ENCODE results near the gene CAMK2A. TPM values are rescaled to one million over a fixed set of nuclear protein-coding genes. Genes with fewer than 3 reads are reported as not detected.

The CAMK2A gene
- total and polyA plus RNA-seq, 3 donors from 2014 or later = 0.24 to 0.70 (median 0.25) TPM

DNA sequence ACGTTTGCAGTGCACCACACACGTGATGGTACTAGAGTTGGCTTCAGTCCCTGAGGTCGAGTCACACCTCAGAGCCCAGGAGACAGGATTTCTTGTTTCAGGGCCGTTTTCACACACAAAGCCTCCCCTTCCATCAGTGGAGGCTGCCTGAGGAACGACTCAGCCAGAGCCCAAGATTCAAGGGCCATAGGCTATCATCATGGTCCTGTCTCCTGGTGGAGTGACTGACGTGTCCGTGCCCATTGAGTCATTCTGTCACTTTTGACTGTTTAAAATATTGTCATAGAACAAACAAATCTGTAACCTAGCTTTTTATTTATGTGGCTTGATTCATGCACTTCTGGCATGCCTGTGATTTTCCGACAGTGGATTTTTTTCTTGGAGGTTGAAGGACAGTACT lies 28.3 kb downstream of the CAMK2A start:
- TF ChIP-seq, protein P1, sequence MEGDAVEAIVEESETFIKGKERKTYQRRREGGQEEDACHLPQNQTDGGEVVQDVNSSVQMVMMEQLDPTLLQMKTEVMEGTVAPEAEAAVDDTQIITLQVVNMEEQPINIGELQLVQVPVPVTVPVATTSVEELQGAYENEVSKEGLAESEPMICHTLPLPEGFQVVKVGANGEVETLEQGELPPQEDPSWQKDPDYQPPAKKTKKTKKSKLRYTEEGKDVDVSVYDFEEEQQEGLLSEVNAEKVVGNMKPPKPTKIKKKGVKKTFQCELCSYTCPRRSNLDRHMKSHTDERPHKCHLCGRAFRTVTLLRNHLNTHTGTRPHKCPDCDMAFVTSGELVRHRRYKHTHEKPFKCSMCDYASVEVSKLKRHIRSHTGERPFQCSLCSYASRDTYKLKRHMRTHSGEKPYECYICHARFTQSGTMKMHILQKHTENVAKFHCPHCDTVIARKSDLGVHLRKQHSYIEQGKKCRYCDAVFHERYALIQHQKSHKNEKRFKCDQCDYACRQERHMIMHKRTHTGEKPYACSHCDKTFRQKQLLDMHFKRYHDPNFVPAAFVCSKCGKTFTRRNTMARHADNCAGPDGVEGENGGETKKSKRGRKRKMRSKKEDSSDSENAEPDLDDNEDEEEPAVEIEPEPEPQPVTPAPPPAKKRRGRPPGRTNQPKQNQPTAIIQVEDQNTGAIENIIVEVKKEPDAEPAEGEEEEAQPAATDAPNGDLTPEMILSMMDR (IDR thresholded peaks at IDR 0.05) = no peak
- TF ChIP-seq POLR2A (IDR thresholded peaks at IDR 0.05) = no peak
- H3K4me3 ChIP-seq = no peak overlapping the region
- H3K4me1 ChIP-seq = peaks cover 3% of the 10 kb centered on the region
- DNase-seq = no peak
- H3K36me3 ChIP-seq (ENCODE audit: low read depth, missing control alignments) = no peaks in the 10 kb centered on the region
- WGBS, 2 donors = 72% methylated on average over 5 to 8 of the region's 8 CpGs
- intact Hi-C loops (cut with DNase I; ENCODE audit: low total_unique reads) = no loop called here
- no peaks in the 10 kb centered on the region for H3K9me3 ChIP-seq
- no peaks in the 10 kb centered on the region for H3K27me3 ChIP-seq
- H3K27ac ChIP-seq = no peak overlapping the region

DNA sequence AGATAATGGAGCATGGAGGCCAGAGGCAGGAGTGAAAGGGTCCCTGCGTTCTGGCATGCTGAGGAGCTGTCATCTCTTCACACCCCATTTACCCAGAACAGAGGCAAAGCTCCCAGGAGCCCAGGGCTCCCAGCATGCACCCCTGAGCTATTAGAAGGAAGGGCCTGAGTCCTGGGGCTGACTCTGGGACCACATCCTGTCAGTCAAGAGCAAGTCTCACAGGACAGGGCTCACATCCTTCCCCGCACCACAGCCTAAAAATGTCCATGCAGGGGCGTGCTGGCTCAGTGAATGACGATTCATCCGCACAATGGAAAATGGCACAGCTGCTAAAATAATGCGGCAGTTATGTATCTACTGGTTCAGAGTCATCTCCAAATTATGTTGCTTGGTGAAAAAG lies 31.4 kb downstream of the CAMK2A start:
- H3K36me3 ChIP-seq (ENCODE audit: low read depth, missing control alignments) = no peaks in the 10 kb centered on the region
- H3K9me3 ChIP-seq = no peaks in the 10 kb centered on the region
- TF ChIP-seq, protein P1 (IDR thresholded peaks at IDR 0.05) = no peak
- TF ChIP-seq POLR2A (IDR thresholded peaks at IDR 0.05) = no peak
- WGBS, 2 donors = 75 to 86% methylated on average over 6 of the region's 6 CpGs
- intact Hi-C loops (cut with DNase I; ENCODE audit: low total_unique reads) = no loop called here
- DNase-seq = no peak
- no peaks in the 10 kb centered on the region for H3K27me3 ChIP-seq
- no peak overlapping the region for H3K27ac ChIP-seq
- no peak overlapping the region for H3K4me3 ChIP-seq
- no peaks in the 10 kb centered on the region for H3K4me1 ChIP-seq

DNA sequence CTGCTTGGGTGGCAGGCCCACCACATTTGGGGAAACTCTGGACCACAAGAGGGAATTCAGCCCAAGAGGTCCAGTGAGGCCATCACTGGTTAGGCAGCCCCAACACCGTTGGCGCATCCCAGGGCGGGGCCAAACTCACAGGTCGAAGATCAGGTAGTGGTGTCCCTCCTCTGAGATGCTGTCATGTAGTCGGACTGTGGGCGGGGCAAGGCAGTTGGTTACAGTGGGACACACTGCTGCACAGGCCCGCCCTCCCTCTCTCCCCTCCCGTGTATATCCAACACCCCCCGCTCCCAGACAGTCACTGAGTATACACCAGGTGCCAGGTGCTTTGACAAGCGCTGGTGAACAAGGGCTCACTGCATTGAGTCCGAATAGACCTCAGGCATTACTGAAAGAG lies 32.1 kb downstream of the CAMK2A start:
- intact Hi-C loops (cut with DNase I; ENCODE audit: low total_unique reads) = no loop called here
- TF ChIP-seq POLR2A (IDR thresholded peaks at IDR 0.05) = no peak
- TF ChIP-seq, protein P1 (IDR thresholded peaks at IDR 0.05) = no peak
- H3K9me3 ChIP-seq = no peaks in the 10 kb centered on the region
- DNase-seq = no peak
- no peaks in the 10 kb centered on the region for H3K4me1 ChIP-seq
- H3K27ac ChIP-seq = no peak overlapping the region
- H3K36me3 ChIP-seq (ENCODE audit: low read depth, missing control alignments) = no peaks in the 10 kb centered on the region
- WGBS, 2 donors = 86 to 93% methylated on average over 11 of the region's 11 CpGs
- no peak overlapping the region for H3K4me3 ChIP-seq
- H3K27me3 ChIP-seq = no peaks in the 10 kb centered on the region

DNA sequence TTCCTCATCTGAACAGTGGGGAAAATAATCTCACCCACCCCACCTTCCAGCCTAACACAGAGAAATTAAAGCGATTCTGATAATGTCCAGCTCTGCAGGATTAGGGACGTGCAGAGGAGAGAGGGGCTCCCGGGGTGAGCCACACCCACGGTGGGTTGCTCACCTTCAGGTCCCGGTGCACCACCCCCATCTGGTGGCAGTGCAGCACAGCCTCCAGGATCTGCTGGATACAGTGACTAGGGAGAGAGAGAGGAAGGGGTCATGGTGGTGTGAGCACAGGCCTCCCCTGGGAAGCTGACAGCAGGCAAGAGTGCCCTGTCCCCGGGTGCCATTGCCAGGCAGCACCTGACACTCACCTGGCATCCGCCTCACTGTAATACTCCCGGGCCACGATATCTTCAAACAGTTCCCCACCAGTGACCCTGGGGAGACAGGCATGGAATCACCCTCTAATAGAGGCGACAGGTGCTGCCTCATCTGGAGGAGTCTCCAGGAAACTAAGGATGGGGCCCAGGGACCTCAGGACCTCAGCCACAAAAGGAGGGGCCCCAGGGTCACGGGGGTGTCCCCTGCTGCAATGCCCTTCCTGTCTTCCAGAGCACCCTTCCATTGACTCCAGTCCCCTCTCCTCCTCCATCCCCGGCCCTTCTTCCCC lies 33.0 kb downstream of the CAMK2A start:
- H3K36me3 ChIP-seq (ENCODE audit: low read depth, missing control alignments) = no peaks in the 10 kb centered on the region
- no peak overlapping the region for H3K4me3 ChIP-seq
- no peaks in the 10 kb centered on the region for H3K4me1 ChIP-seq
- intact Hi-C loops (cut with DNase I; ENCODE audit: low total_unique reads) = no loop called here
- DNase-seq = no peak
- H3K27ac ChIP-seq = no peak overlapping the region
- 75 to 81% methylated on average over 12 of the region's 12 CpGs for WGBS, 2 donors
- H3K27me3 ChIP-seq = no peaks in the 10 kb centered on the region
- H3K9me3 ChIP-seq = no peaks in the 10 kb centered on the region
- TF ChIP-seq, protein P1 (IDR thresholded peaks at IDR 0.05) = no peak

All from testis (tissue), 3 donors.